Epidermal melanocyte (primary cell): Measurements from ENCODE around the gene KRT8.

ENCODE experiments used
- DNase-seq: peaks from one replicate; pipeline ENCODE4 v3.0.0; 2011; ENCODE audit warnings: low spot score; ENCODE audit not compliant: insufficient read length

Gene KRT8

GRCh38 chr12:52925717-52926595, 21.1 kb upstream of the KRT8 start:
- no peak for DNase-seq

- no peak for DNase-seq
Measured at GRCh38 chr12:52924764-52925716, 20.2 kb upstream of the KRT8 start.

GRCh38 chr12:52921488-52922165, 16.8 kb upstream of the KRT8 start:
- no peak for DNase-seq

- no peak for DNase-seq
Measured at GRCh38 chr12:52920937-52921336, 16.1 kb upstream of the KRT8 start.

- DNase-seq = no peak
Measured at GRCh38 chr12:52918784-52919183, 13.9 kb upstream of the KRT8 start.

- DNase-seq = no peak
Measured at GRCh38 chr12:52918351-52918750, 13.5 kb upstream of the KRT8 start.

GRCh38 chr12:52917800-52918199, 12.9 kb upstream of the KRT8 start:
- DNase-seq = no peak

GRCh38 chr12:52916216-52916615, 11.3 kb upstream of the KRT8 start:
- DNase-seq = no peak

- no peak for DNase-seq
Measured at GRCh38 chr12:52915637-52916036, 10.8 kb upstream of the KRT8 start.

GRCh38 chr12:52914576-52915121, 9.8 kb upstream of the KRT8 start:
- DNase-seq = no peak

- DNase-seq = no peak
Measured at GRCh38 chr12:52913431-52913821, 8.6 kb upstream of the KRT8 start.

GRCh38 chr12:52912711-52913430, 8.0 kb upstream of the KRT8 start:
- no peak for DNase-seq

- DNase-seq = no peak
Measured at GRCh38 chr12:52910248-52910883, 5.5 kb upstream of the KRT8 start.

GRCh38 chr12:52909796-52910195, 4.9 kb upstream of the KRT8 start:
- DNase-seq = no peak

GRCh38 chr12:52909331-52909730, 4.5 kb upstream of the KRT8 start:
- DNase-seq = no peak

- no peak for DNase-seq
Measured at GRCh38 chr12:52907092-52907810, 2.4 kb upstream of the KRT8 start.

- no peak for DNase-seq
Measured at GRCh38 chr12:52906191-52906601, 1.3 kb upstream of the KRT8 start.

GRCh38 chr12:52903855-52904508, 894 bp downstream of the KRT8 start:
- DNase-seq = no peak

GRCh38 chr12:52903285-52903854, 1.5 kb downstream of the KRT8 start:
- DNase-seq = no peak
